ENCODE measurements around the gene TSPAN14.

DNA sequence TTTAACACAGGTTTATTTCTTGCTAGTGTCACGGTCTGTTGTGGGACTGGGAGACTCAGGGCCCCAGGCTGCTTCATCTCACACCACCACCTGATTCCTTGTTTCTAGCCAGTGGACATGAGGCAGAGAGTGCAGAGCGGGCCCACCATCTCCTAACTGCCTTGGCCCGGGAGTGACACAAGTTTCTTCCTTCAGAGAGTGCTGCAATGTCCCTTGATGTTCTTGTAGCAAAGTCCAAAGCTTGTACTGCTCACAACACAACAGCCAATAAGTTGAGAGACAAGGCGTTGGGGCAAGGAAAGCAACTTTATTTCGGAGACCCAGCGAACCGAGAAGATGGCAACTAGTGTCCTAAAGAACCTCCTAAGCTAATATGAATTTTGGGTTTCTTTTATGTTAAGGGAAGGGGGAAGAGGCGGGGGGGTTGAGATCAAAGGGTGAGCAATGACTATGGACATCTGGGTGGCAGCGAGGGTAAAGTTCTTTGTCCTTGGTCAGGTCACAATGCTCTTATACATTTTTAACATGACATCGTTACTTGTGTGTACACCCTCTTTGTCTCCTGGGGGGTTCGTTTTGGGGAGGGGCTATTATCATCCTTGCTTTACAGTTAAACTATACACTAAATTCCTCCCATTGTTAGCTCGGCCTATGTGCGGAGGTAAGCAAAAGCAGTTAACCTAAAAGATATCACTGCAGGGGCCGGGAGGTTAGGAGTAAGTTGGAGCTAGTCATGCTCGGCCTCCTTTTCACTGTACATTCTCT lies 115.2 kb downstream of the TSPAN14 start:
- TF ChIP-seq POLR2A (IDR thresholded peaks at IDR 0.05; ENCODE audit: low read length) = no peak
- no peak for TF ChIP-seq GATA1 (IDR thresholded peaks at IDR 0.05; ENCODE audit: low read depth, low read length)
